Brain microvascular endothelial cell (primary cell): Measurements from ENCODE around the gene ZNF135.

ENCODE experiments used
- DNase-seq: peaks from one replicate; pipeline ENCODE4 v3.0.0-alpha.2; 2020
- H3K27ac ChIP-seq: fragments of 250-450 bp; sonication (Bioruptor Pico); 2 replicates; pipeline ENCODE4 v1.5.1; 2020; ENCODE audit warnings: mild to moderate bottlenecking, moderate library complexity
- H3K27me3 ChIP-seq: fragments of 250-450 bp; sonication (Bioruptor Pico); replicated peaks from 2 replicates; pipeline ENCODE4 v1.5.1; 2020; ENCODE audit warnings: mild to moderate bottlenecking
- H3K36me3 ChIP-seq: fragments of 250-450 bp; sonication (Bioruptor Pico); replicated peaks from 2 replicates; pipeline ENCODE4 v1.5.1; 2020; ENCODE audit warnings: mild to moderate bottlenecking
- H3K4me3 ChIP-seq: 2 replicates; pipeline ENCODE4 v1.5.1; 2011; ENCODE audit warnings: low read depth, mild to moderate bottlenecking, control low read depth, low read length, moderate library complexity
- in situ Hi-C: cut with HindIII; loops from 2 replicates; pipeline ENCODE4 v1.10.0; 2017; ENCODE audit warnings: low sequenced_read_pairs, low pct_ligation_motif_present
- TF ChIP-seq, protein P1 (sequence below): IDR thresholded peaks from 2 replicates; pipeline ENCODE4 v1.5.1; 2011; ENCODE audit warnings: low read depth, mild to moderate bottlenecking, moderate library complexity, low read length, control low read depth, inconsistent platforms; ENCODE audit errors: missing control alignments

The ZNF135 gene

DNA sequence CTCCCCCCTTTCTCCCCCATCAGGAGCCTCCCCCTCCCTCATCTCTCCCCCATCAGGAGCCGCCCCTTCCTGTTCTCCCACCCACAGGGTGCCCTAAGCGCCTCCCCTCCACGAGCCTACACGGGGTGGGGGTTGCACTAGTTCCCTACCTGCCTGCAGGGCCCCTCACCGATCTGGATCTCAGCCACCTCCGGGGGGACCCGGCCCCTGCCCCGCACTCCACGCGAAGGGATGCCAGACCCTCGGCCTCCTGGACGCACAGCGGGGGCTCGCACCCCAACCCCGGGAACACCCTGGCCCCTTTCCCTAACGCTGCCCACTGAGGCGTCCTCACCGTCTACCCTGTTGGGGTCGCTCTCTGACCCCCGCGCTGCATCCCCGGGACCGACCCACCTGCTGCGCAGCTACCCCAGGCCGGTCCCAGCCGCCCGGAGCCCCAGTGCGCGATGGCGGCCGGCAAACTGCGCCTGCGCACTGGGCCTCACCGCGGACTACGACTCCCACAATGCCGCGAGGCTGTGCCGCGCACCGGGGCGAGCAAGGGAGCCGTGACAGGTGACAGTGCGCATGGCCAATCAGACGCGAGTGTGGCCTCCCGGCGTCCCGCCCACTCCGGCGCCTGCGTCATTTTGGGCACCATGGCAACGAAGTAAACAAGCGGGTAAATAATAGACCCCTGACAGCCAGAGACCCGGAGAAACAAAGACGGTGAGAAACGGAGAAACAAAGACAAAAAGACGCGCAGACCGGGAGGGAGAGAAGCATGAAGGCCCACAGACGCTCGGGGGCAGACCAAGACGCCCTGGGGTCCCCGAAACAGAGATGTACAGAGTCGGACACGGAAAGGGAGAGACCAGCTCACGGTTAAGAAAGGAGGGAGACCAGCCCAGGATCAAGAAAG, 38.9 kb downstream of the ZNF135 start, which contains the start of gene ZSCAN18:
ZSCAN18 (minus strand) TSS at position 451 of the 901 bp plus-strand sequence. CDS start 7,964 bp downstream, outside the sequence.
- TF ChIP-seq, protein P1, sequence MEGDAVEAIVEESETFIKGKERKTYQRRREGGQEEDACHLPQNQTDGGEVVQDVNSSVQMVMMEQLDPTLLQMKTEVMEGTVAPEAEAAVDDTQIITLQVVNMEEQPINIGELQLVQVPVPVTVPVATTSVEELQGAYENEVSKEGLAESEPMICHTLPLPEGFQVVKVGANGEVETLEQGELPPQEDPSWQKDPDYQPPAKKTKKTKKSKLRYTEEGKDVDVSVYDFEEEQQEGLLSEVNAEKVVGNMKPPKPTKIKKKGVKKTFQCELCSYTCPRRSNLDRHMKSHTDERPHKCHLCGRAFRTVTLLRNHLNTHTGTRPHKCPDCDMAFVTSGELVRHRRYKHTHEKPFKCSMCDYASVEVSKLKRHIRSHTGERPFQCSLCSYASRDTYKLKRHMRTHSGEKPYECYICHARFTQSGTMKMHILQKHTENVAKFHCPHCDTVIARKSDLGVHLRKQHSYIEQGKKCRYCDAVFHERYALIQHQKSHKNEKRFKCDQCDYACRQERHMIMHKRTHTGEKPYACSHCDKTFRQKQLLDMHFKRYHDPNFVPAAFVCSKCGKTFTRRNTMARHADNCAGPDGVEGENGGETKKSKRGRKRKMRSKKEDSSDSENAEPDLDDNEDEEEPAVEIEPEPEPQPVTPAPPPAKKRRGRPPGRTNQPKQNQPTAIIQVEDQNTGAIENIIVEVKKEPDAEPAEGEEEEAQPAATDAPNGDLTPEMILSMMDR = no peak
- DNase-seq = peak; percentile 98
- peak within 1 kb of the TSS; percentile 89 for H3K4me3 ChIP-seq
- in situ Hi-C loops = no loop called here
- peak within 1 kb of the TSS; percentile 95 for H3K27ac ChIP-seq
- H3K27me3 ChIP-seq = no peaks in the 10 kb centered on the region
- no peaks in the 10 kb centered on the region for H3K36me3 ChIP-seq

DNA sequence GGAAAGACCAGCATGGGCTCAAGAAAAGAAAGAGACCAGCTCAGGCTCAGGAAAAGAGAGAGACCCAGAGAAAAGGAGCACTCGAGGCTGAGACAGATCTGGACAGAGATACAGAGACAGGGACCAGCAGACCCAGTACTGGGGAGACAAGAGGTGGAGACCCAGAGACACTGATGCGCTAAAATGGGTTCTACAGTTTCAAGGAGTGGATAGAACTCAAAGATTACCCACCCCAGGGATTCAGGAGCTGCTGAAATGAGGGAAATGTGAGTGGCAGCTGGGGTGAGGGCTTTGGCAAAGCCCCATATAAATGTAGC, 39.6 kb downstream of the ZNF135 start:
- H3K27ac ChIP-seq = peak overlapping the region; percentile 95
- H3K36me3 ChIP-seq = no peaks in the 10 kb centered on the region
- in situ Hi-C loops = no loop called here
- no peak for DNase-seq
- TF ChIP-seq, protein P1 = no peak
- peak overlapping the region; percentile 89 for H3K4me3 ChIP-seq
- H3K27me3 ChIP-seq = no peaks in the 10 kb centered on the region

DNA sequence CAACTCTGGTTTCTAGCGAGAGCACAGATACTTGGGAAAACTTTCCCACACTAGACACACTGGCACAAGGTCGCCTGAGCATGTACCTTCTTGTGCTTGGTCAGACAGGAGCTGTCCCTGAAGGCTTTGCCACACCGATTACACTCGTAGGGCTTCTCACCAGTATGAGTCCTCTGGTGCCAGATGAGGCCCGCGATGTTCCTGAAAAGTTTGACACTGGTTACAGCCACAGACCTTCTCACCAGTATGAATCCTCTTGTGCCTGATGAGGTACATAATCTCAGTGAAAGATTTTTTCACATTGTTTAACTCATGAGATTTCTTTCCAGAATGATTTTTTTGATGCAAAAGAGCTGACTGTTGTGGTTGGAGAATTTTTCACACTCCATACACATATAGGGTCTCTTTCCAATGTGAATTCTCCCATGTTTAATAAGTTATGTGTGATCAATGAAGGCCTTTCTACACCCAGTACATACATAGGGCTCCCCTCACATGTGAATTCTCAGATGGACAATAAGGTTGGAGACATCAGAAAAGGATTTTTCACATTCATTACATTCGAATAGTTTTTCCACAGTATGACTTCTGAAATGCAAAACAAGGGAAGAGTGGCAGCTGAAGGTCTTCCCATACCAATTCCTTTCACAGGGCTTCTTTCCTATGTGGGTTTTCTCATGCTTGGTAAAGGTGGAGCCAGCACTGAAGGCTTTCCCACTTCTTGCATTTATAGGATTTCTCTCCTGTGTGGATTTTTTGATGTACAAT, 48.9 kb downstream of the ZNF135 start:
- TF ChIP-seq, protein P1 = no peak
- in situ Hi-C loops = no loop called here

DNA sequence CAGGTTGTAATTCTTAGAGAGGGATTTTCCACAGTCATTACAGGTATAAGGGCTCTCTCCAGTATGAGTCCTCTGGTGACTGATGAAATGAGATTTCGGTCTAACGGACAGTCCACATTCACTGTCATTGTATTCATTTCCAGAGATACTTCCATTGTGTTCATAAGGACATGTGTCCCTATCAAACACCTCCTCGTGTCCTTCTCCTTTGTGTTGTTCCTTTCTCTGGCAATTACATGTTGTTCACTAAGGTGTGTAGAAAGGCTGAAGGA, 49.4 kb downstream of the ZNF135 start:
- in situ Hi-C loops = no loop called here
- TF ChIP-seq, protein P1 = no peak
- Histone ChIP-seq H3K27ac (no peak overlapping the region), H3K27me3 (no peaks in the 10 kb centered on the region), H3K4me3 (no peak overlapping the region), H3K36me3 (no peaks in the 10 kb centered on the region)
- no peak for DNase-seq

More for the DNA sequence above, 48.9 kb downstream of the ZNF135 start:
- Histone ChIP-seq H3K27ac (no peak overlapping the region), H3K27me3 (no peaks in the 10 kb centered on the region), H3K36me3 (no peaks in the 10 kb centered on the region), H3K4me3 (no peak overlapping the region)
- no peak for DNase-seq

DNA sequence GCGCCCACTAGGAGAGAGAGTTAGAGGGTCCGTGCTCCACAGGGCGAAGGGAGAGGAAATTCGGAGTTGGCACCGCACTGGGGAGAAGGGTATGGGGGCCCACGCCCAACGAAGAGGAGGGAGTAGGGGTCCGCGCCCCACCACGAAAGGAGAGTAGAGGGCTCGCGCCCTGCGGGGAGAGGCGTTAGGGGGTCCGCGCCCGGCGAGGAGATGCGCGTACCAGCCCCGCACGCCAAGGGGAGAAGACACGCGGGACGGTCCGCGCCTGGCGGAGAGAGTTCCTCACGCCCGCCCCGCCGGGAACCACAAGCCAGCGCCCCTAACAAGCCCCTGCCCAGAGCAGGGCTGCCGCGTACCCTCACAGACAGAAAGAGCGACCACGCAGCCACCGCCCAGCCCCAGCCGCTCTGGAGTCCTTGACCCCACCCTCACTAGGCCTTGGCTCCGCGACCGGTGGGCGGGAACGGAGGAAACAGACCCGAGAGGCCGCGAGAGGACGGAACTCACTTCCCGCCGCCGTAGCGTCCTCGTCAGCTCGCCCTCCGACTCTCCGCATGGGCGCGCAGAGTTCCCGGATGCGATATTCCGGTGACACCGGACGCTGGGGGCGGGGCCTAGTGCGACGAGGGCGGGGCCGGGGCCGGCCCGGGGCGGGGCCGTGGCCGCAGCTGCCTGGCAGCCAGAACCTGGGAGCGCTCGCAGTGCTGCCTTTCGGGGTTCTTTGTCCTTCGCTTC, 58.9 kb downstream of the ZNF135 start:
- Histone ChIP-seq H3K36me3 (no peaks in the 10 kb centered on the region), H3K27me3 (no peaks in the 10 kb centered on the region), H3K4me3 (no peak overlapping the region), H3K27ac (no peak overlapping the region)
- in situ Hi-C loops = no loop called here
- no peak for DNase-seq
- TF ChIP-seq, protein P1 = no peak
